Chondrocyte (in vitro differentiated cells): ENCODE measurements around the gene SETMAR. TPM values are rescaled to one million over a fixed set of nuclear protein-coding genes. Genes with fewer than 3 reads are reported as not detected.
A peak's percentile ranks its signal among the peaks of the same experiment; 100 is the strongest.
"Not testable (repeated sequence)": the region's sequence is repeated elsewhere in the genome, so short reads cannot be mapped to it uniquely, and the experiment has no call there.

Source experiments
- DNase-seq: peaks from one replicate; pipeline ENCODE4 v3.0.0; 2021; ENCODE audit warnings: mixed read lengths, low spot score
- H3K27ac Mint-ChIP-seq: one replicate; pipeline ENCODE4 v1.8.0; 2021; ENCODE audit warnings: mild to moderate bottlenecking, moderate library complexity, mixed read lengths; ENCODE audit not compliant: unreplicated experiment
- H3K27me3 Mint-ChIP-seq: 2 replicates; pipeline ENCODE4 v1.8.0; 2021; ENCODE audit warnings: low read depth, mixed read lengths
- H3K36me3 Mint-ChIP-seq: 2 replicates; pipeline ENCODE4 v1.8.0; 2021; ENCODE audit warnings: low read depth, mixed read lengths
- H3K4me1 Mint-ChIP-seq: 2 replicates; pipeline ENCODE4 v1.8.0; 2021; ENCODE audit warnings: low read depth, mild to moderate bottlenecking, mixed read lengths
- H3K4me3 Mint-ChIP-seq: one replicate; pipeline ENCODE4 v1.8.0; 2021; ENCODE audit warnings: mild to moderate bottlenecking, moderate library complexity, mixed read lengths; ENCODE audit not compliant: unreplicated experiment
- H3K9me3 Mint-ChIP-seq: 2 replicates; pipeline ENCODE4 v1.8.0; 2021; ENCODE audit warnings: low read depth, mixed read lengths
- total RNA-seq: library from RNA; stranded (reverse); gene quantifications from 3 replicates; pipeline ENCODE4 v1.2.1, GENCODE V29; 2021
- TF ChIP-seq, protein P1 (sequence below): fragments of 200-600 bp; sonication (generic); IDR thresholded peaks from 2 replicates; pipeline ENCODE4 v1.5.0; 2021; ENCODE audit warnings: antibody characterized with exemption, mild to moderate bottlenecking, moderate library complexity

Gene SETMAR
- total RNA-seq, 1 donor from 2014 or later, result 13.1 TPM

DNA sequence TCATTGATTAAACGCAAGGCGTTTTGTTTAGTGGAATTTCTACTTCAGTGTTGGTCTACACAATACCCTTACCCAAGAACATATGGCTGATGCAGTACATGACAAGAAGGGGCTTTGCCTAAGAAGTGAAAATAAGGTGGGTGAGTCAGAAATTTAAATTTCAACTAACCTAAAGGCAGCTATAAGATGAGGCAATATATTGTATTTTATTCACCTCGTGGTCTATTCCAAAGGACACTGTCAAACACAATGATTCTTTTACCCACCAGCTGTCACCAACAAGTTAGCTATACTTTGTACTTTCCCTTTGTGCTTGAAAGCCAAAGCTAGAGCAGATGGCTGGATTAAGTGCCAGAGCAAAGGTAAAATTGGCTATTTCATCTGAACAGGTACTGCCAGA, 10.9 kb upstream of the SETMAR start:
- H3K36me3 Mint-ChIP-seq, result no peaks in the 10 kb centered on the region
- TF ChIP-seq, protein P1, sequence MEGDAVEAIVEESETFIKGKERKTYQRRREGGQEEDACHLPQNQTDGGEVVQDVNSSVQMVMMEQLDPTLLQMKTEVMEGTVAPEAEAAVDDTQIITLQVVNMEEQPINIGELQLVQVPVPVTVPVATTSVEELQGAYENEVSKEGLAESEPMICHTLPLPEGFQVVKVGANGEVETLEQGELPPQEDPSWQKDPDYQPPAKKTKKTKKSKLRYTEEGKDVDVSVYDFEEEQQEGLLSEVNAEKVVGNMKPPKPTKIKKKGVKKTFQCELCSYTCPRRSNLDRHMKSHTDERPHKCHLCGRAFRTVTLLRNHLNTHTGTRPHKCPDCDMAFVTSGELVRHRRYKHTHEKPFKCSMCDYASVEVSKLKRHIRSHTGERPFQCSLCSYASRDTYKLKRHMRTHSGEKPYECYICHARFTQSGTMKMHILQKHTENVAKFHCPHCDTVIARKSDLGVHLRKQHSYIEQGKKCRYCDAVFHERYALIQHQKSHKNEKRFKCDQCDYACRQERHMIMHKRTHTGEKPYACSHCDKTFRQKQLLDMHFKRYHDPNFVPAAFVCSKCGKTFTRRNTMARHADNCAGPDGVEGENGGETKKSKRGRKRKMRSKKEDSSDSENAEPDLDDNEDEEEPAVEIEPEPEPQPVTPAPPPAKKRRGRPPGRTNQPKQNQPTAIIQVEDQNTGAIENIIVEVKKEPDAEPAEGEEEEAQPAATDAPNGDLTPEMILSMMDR, result no peak
- no peak overlapping the region for H3K27ac Mint-ChIP-seq
- H3K27me3 Mint-ChIP-seq, result peaks cover 25% of the 10 kb centered on the region
- no peaks in the 10 kb centered on the region for H3K9me3 Mint-ChIP-seq
- no peaks in the 10 kb centered on the region for H3K4me1 Mint-ChIP-seq
- no peak for DNase-seq
- H3K4me3 Mint-ChIP-seq, result no peak overlapping the region

DNA sequence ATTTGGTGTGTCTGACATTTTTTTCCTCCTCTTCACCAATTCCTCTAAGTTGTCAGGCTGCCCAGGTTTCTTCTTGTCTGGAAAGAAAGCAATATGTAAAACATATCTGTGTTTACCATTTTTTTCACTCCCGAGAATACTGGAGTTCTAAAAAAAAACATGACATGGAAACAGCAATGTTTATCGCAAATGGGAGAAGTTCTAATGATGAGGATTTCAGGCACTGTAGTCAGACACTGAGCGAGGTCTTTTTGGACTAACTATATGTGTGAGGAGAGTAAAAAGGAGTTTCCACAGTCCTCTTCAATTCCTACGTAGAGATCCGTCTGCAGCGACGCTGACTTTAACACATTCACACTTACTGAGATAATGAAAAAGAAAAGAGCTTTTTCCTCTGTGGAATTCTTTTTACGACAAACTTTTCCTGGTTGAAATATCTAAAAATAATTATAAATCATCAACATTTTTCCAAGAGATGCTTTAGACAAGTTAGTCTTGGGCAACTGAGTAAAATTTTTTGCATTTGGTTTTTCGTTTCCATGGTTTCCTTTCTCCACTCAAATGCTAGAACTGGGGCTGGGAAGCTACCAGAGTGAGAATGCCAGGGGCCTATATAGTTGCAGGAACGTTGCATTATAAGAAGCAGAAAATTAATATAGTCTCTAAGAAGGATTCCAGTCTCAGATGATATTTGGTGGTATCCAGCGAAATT, 8.4 kb upstream of the SETMAR start:
- Mint-ChIP-seq H3K4me3 (no peak overlapping the region), H3K27ac (no peak overlapping the region), H3K36me3 (no peaks in the 10 kb centered on the region), H3K9me3 (no peaks in the 10 kb centered on the region), H3K27me3 (peaks cover 12% of the 10 kb centered on the region), H3K4me1 (no peaks in the 10 kb centered on the region)
- TF ChIP-seq, protein P1, result no peak
- no peak for DNase-seq

DNA sequence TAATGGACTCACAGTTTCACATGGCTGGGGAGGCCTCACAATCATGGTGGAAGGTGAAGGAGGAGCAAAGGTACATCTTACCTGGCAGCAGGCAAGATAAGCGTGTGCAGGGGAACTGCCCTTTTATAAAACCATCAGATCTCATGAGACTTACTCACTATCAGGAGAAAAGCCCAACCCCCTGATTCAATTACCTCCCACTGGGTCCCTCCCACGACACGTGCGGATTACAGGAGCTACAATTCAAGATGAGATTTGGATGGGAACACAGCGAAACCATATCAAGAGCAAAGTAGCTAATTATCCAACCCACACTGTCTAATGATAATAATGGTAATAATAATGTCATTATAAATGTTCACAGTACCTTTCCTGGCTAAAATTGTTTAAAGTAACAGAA, 6.7 kb upstream of the SETMAR start:
- H3K9me3 Mint-ChIP-seq, H3K4me1 Mint-ChIP-seq, H3K27me3 Mint-ChIP-seq, H3K4me3 Mint-ChIP-seq, H3K27ac Mint-ChIP-seq, H3K36me3 Mint-ChIP-seq, DNase-seq: not testable (repeated sequence)

DNA sequence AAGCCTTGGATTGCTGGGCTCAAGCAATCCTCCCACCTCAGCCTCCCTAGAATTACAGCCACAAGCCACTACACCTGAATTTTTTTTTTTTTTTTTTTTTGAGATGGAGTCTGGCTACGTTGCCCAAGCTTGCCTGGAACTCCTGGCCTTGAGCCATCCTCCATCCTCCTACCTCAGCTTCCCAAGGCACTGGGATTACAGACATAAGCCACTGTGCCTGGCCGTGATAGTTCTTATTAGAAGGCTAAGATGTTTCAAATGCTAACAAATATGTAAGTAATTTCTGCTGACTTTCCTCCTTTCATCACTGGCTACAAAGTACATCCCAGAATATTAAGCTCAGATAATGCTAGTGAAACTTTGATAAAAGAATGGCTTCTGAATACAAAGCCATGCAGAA, 5.7 kb upstream of the SETMAR start:
- no peak for DNase-seq
- TF ChIP-seq, protein P1, result no peak
- Mint-ChIP-seq H3K27me3 (peaks cover 1% of the 10 kb centered on the region), H3K4me1 (no peaks in the 10 kb centered on the region), H3K27ac (no peak overlapping the region), H3K36me3 (no peaks in the 10 kb centered on the region), H3K9me3 (no peaks in the 10 kb centered on the region), H3K4me3 (no peak overlapping the region)

DNA sequence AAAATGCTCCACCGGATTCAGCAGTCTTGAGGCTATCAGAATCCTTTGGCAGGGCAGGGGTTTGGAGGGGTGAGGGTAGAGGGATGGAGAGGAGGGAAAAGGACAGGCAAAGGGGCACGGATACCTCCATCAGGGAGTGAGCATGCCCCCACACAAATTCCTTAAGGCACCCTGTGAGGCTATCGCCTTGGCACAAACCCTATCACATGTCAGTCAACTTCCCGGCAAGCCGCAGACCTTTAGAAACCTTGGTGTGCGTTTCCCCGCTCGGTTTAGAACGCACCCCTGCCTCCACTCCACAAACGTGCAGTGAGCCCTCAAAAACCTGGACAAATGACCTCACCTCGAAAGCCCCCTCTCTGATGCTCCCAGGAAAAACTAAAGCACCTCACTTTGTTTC, 422 bp upstream of the SETMAR start:
- Mint-ChIP-seq H3K4me3 (peak overlapping the region; percentile 86), H3K27ac (peak overlapping the region; percentile 94), H3K27me3 (no peaks in the 10 kb centered on the region), H3K36me3 (peaks cover 1% of the 10 kb centered on the region), H3K9me3 (no peaks in the 10 kb centered on the region), H3K4me1 (peaks cover 41% of the 10 kb centered on the region)
- TF ChIP-seq, protein P1, result no peak
- no peak for DNase-seq

DNA sequence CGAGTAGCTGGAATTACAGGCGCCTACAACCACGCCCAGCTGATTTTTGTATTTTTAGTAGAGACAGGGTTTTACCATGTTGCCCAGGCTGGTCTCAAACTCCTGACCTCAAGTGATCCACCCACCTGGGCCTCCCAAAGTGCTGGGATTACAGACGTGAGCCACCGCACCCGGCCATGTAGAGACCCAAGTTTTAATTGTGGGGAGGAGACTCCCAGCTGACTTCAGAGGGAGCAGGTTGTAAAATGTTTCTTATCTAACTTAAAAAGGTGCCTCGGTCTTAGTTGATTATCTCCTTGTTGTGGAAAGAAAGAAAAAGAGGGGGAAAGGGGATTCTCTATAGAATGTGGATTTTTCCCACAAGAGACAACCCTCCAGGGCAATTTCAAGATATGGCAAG, 2.0 kb downstream of the SETMAR start:
- not testable (repeated sequence) for H3K4me3 Mint-ChIP-seq, H3K36me3 Mint-ChIP-seq, H3K27me3 Mint-ChIP-seq, H3K9me3 Mint-ChIP-seq, DNase-seq
- peak overlapping the region; percentile 3 for H3K27ac Mint-ChIP-seq
- H3K4me1 Mint-ChIP-seq, result peaks cover 42% of the 10 kb centered on the region
